H1 (cell line): Measurements from ENCODE around the gene RIPK4. TPM values are rescaled to one million over a fixed set of nuclear protein-coding genes. Genes with fewer than 3 reads are reported as not detected.
A peak's percentile ranks its signal among the peaks of the same experiment; 100 is the strongest.

ENCODE experiments used
- CTCF ChIA-PET: fragments of 300-600 bp; sonication (Branson Sonifier 250); formaldehyde crosslinking; loops from one replicate; lab custom pipeline; 2021; ENCODE audit not compliant: partially characterized antibody; lab: Charles Lee
- POLR2A ChIA-PET: fragments of 300-600 bp; sonication (Branson Sonifier 250); formaldehyde crosslinking; loops from one replicate; lab custom pipeline; 2021; ENCODE audit warnings: inconsistent platforms; ENCODE audit not compliant: partially characterized antibody; lab: Charles Lee
- DNase-seq, 2 experiments: peaks; one replicate each; pipeline versions ENCODE4 v3.0.0 to v3.0.0-alpha.2; 2010 to 2022; ENCODE audit warnings: low spot score in 2 of 2, low read depth in 1 of 2, mixed read lengths in 1 of 2
- FAIRE-seq: peaks from 2 replicates; lab custom pipeline; 2011; peaks lifted over from hg19 to GRCh38; lab: Jason Lieb, UNC
- H2AFZ ChIP-seq: 2 replicates; pipeline ENCODE4 v1.8.1; 2012; ENCODE audit warnings: low read length, inconsistent platforms
- H2AK5ac ChIP-seq: 2 replicates; pipeline ENCODE4 v1.6.1; 2013; ENCODE audit warnings: low read depth, low read length
- H2BK120ac ChIP-seq: replicated peaks from 2 replicates; pipeline ENCODE3; 2013; ENCODE audit warnings: low read depth, low read length, inconsistent platforms
- H2BK12ac ChIP-seq: 2 replicates; pipeline ENCODE4 v1.6.1; 2013; ENCODE audit warnings: low read depth, low read length
- H2BK15ac ChIP-seq: 2 replicates; pipeline ENCODE4 v1.6.1; 2013; ENCODE audit warnings: low read length
- H2BK20ac ChIP-seq: 2 replicates; pipeline ENCODE4 v1.6.1; 2013; ENCODE audit warnings: low read length
- H2BK5ac ChIP-seq: 2 replicates; pipeline ENCODE4 v1.6.1; 2013; ENCODE audit warnings: low read depth, low read length
- H3K14ac ChIP-seq: 2 replicates; pipeline ENCODE4 v1.6.1; 2013; ENCODE audit warnings: inconsistent platforms; ENCODE audit not compliant: insufficient read length
- H3K18ac ChIP-seq: 2 replicates; pipeline ENCODE4 v1.6.1; 2013; ENCODE audit warnings: low read length; ENCODE audit errors: extremely low read depth
- H3K23ac ChIP-seq: 2 replicates; pipeline ENCODE4 v1.6.1; 2013; ENCODE audit warnings: inconsistent platforms; ENCODE audit not compliant: insufficient read length
- H3K23me2 ChIP-seq: 2 replicates; pipeline ENCODE4 v1.6.1; 2013; ENCODE audit warnings: low read depth, low read length
- H3K27ac ChIP-seq: 2 replicates; pipeline ENCODE4 v1.6.1; 2011; ENCODE audit warnings: low read depth, low read length, inconsistent platforms
- H3K27me3 ChIP-seq, 4 experiments: replicated peaks in 1 of 4; 1 replicate in 1 of 4; 2 replicates in 3 of 4; pipeline versions ENCODE4 v1.6.1 to v1.8.1; 2011 to 2013; ENCODE audit warnings: low read length in 3 of 4, mild to moderate bottlenecking in 3 of 4, inconsistent platforms in 2 of 4, mixed read lengths in 2 of 4, moderate library complexity in 1 of 4; ENCODE audit not compliant: control insufficient read depth in 3 of 4, insufficient read depth in 3 of 4; ENCODE audit errors: extremely low read depth in 1 of 4
- H3K36me3 ChIP-seq, 4 experiments: 2 replicates each; pipeline versions ENCODE4 v1.6.1 to v1.8.1; 2011 to 2013; ENCODE audit warnings: mild to moderate bottlenecking in 4 of 4, low read length in 3 of 4, moderate library complexity in 2 of 4, control low read depth in 1 of 4, inconsistent platforms in 1 of 4; ENCODE audit not compliant: insufficient read depth in 4 of 4, control insufficient read depth in 2 of 4
- H3K4ac ChIP-seq: replicated peaks from 2 replicates; pipeline ENCODE3; 2013; ENCODE audit warnings: low read length, low read depth, mixed read lengths, inconsistent platforms; ENCODE audit not compliant: insufficient read length
- H3K4me1 ChIP-seq, 4 experiments: replicated peaks in 1 of 4; 1 replicate in 1 of 4; 2 replicates in 3 of 4; pipeline versions ENCODE4 v1.6.1 to v1.8.1; 2011 to 2013; ENCODE audit warnings: low read length in 3 of 4, inconsistent platforms in 2 of 4, mixed read lengths in 1 of 4; ENCODE audit not compliant: insufficient read depth in 4 of 4, control insufficient read depth in 3 of 4
- H3K4me2 ChIP-seq, 2 experiments: 2 replicates each; pipeline versions ENCODE4 v1.6.1 to v1.8.1; 2011 to 2013; ENCODE audit warnings: low read depth in 2 of 2, low read length in 2 of 2, control low read depth in 1 of 2, inconsistent platforms in 1 of 2, mild to moderate bottlenecking in 1 of 2; ENCODE audit not compliant: insufficient read depth in 1 of 2
- H3K4me3 ChIP-seq, 4 experiments: fragments of 200-600, 300-600 bp in 1 of 4; sonication (generic), shearing (Covaris generic), sonication (Bioruptor Twin) in 1 of 4; 2 replicates each; pipeline versions ENCODE4 v1.5.1 to v1.8.1; 2011 to 2016; ENCODE audit warnings: low read length in 4 of 4, low read depth in 3 of 4, control low read depth in 2 of 4, inconsistent platforms in 2 of 4, mild to moderate bottlenecking in 2 of 4, mixed read lengths in 1 of 4, moderate library complexity in 1 of 4; ENCODE audit not compliant: insufficient read depth in 2 of 4; ENCODE audit errors: extremely low read depth in 1 of 4
- H3K56ac ChIP-seq: replicated peaks from 2 replicates; pipeline ENCODE3; 2013; ENCODE audit warnings: low read depth, mild to moderate bottlenecking, mixed read lengths, low read length, inconsistent platforms; ENCODE audit not compliant: insufficient read length
- H3K79me1 ChIP-seq: 2 replicates; pipeline ENCODE4 v1.6.1; 2013; ENCODE audit warnings: low read depth, low read length, control low read depth
- H3K79me2 ChIP-seq, 2 experiments: 2 replicates each; pipeline versions ENCODE4 v1.6.1 to v1.8.1; 2012 to 2013; ENCODE audit warnings: low read length in 2 of 2, mild to moderate bottlenecking in 2 of 2, inconsistent platforms in 1 of 2; ENCODE audit not compliant: insufficient read depth in 2 of 2, control insufficient read depth in 1 of 2
- H3K9ac ChIP-seq, 4 experiments: replicated peaks in 1 of 4; 1 replicate in 1 of 4; 2 replicates in 3 of 4; pipeline versions ENCODE4 v1.6.1 to v1.8.1; 2011 to 2013; ENCODE audit warnings: low read depth in 3 of 4, low read length in 3 of 4, control low read depth in 2 of 4, mild to moderate bottlenecking in 2 of 4, moderate library complexity in 2 of 4, inconsistent platforms in 1 of 4; ENCODE audit errors: extremely low read depth in 1 of 4
- H3K9me3 ChIP-seq, 2 experiments: 2 replicates each; pipeline versions ENCODE4 v1.6.1 to v1.8.1; 2012 to 2013; ENCODE audit warnings: mild to moderate bottlenecking in 2 of 2, moderate library complexity in 2 of 2, control low read depth in 1 of 2, inconsistent platforms in 1 of 2, low read depth in 1 of 2, low read length in 1 of 2, mixed read lengths in 1 of 2; ENCODE audit not compliant: insufficient read depth in 2 of 2
- H4K20me1 ChIP-seq, 2 experiments: replicated peaks in 1 of 2; 2 replicates each; pipeline versions ENCODE3 to v1.8.1; 2011 to 2013; ENCODE audit warnings: inconsistent platforms in 2 of 2, low read length in 2 of 2, mild to moderate bottlenecking in 1 of 2; ENCODE audit not compliant: insufficient read depth in 2 of 2, control insufficient read depth in 1 of 2
- H4K5ac ChIP-seq: 2 replicates; pipeline ENCODE4 v1.6.1; 2013; ENCODE audit warnings: low read length, low read depth, mixed read lengths, inconsistent platforms; ENCODE audit not compliant: insufficient read length
- H4K8ac ChIP-seq: 2 replicates; pipeline ENCODE4 v1.8.0; 2013; ENCODE audit warnings: mild to moderate bottlenecking, moderate library complexity, low read length, inconsistent platforms; ENCODE audit not compliant: insufficient read depth; ENCODE audit errors: extremely low read depth
- H4K91ac ChIP-seq: replicated peaks from 2 replicates; pipeline ENCODE3; 2013; ENCODE audit warnings: low read length, mixed read lengths, inconsistent platforms; ENCODE audit not compliant: insufficient read length
- BRCA1 ChIP-seq: IDR thresholded peaks from 2 replicates; pipeline ENCODE4 v1.6.1; 2012; ENCODE audit warnings: low read depth, low read length, improper control_type of control experiment
- CTBP2 ChIP-seq: IDR thresholded peaks from 2 replicates; pipeline ENCODE4 v1.7.0; 2011; ENCODE audit warnings: borderline replicate concordance, mild to moderate bottlenecking, moderate library complexity, mixed read lengths, low read length; ENCODE audit not compliant: insufficient read depth, insufficient read length
- CTCF ChIP-seq, 3 experiments: IDR thresholded peaks; 1 replicate in 2 of 3; 2 replicates in 1 of 3; pipeline versions ENCODE4 v1.5.1 to v1.6.1; 2011; ENCODE audit warnings: low read length in 3 of 3, mild to moderate bottlenecking in 3 of 3, inconsistent platforms in 2 of 3, low read depth in 1 of 3, moderate library complexity in 1 of 3; ENCODE audit not compliant: insufficient read depth in 1 of 3; ENCODE audit errors: control extremely low read depth in 1 of 3
- MAFK ChIP-seq: IDR thresholded peaks from 2 replicates; pipeline ENCODE4 v1.6.1; 2012; ENCODE audit warnings: low read depth, mild to moderate bottlenecking, improper control_type of control experiment, low read length
- POLR2A ChIP-seq, 2 experiments: IDR thresholded peaks; 1 replicate in 1 of 2; 2 replicates in 1 of 2; pipeline ENCODE4 v1.6.1; 2011; ENCODE audit warnings: low read depth in 2 of 2, low read length in 2 of 2, mild to moderate bottlenecking in 2 of 2; ENCODE audit errors: control extremely low read depth in 1 of 2
- POU5F1 ChIP-seq: IDR thresholded peaks from 2 replicates; pipeline ENCODE4 v1.6.1; 2011; ENCODE audit warnings: low read depth, mild to moderate bottlenecking, low read length, moderate library complexity
- SIX5 ChIP-seq: IDR thresholded peaks from 2 replicates; pipeline ENCODE4 v1.6.1; 2011; ENCODE audit warnings: mild to moderate bottlenecking, low read depth, low read length
- SUZ12 ChIP-seq: fragments of 200-600 bp; sonication (generic); IDR thresholded peaks from 2 replicates; pipeline ENCODE4 v1.6.1; 2012; ENCODE audit warnings: mild to moderate bottlenecking, inconsistent platforms, low read length, moderate library complexity, mixed read lengths
- TAF1 ChIP-seq: IDR thresholded peaks from 2 replicates; pipeline ENCODE4 v1.6.1; 2011; ENCODE audit warnings: mild to moderate bottlenecking, low read depth, low read length
- YY1 ChIP-seq: IDR thresholded peaks from 2 replicates; pipeline ENCODE4 v1.6.1; 2011; ENCODE audit warnings: low read depth, mild to moderate bottlenecking, low read length
- WGBS, 2 experiments: shearing (Covaris generic) in 1 of 2; methylation state at CpG; one replicate each; pipeline versions ENCODE4 v1.1.6 to v1.1.7; 2013 to 2015; ENCODE audit warnings: low lambda C conversion rate in 2 of 2, mixed read lengths in 2 of 2, inconsistent platforms in 1 of 2, low coverage in 1 of 2, missing lambda C conversion rate in 1 of 2; ENCODE audit not compliant: insufficient replicate concordance in 2 of 2, insufficient coverage in 1 of 2, insufficient read length in 1 of 2; ENCODE audit errors: extremely low coverage in 1 of 2, missing lambda C conversion rate in 1 of 2; 5-methylcytosine and 5-hydroxymethylcytosine counted together
- polyA plus RNA-seq, 7 experiments: library from polyadenylated mRNA; depleted of rRNA in 3 of 7; stranded (reverse) in 5 of 7; unstranded in 2 of 7; fragments of >200 nt in 5 of 7; fragments of 200-250 nt in 2 of 7; gene quantifications; 1 replicate in 5 of 7; 2 replicates in 1 of 7; 4 replicates in 1 of 7; pipeline versions ENCODE4 v1.2.1 to v1.2.3, GENCODE V29; 2011 to 2013; ENCODE audit warnings: missing spikeins in 2 of 7, mixed read lengths in 2 of 7
- total RNA-seq: library from RNA; stranded (reverse); fragmentation: NEBNext Ultra II Directional; extraction: Animal tissue kit (Norgen Biotek cat#: 25700); gene quantifications from 2 replicates; pipeline ENCODE4 v1.2.1, GENCODE V29; 2021

RIPK4 gene
- total and polyA plus RNA-seq, 2 of the 8 experiments (the other 6 are each of a cell fraction or from before 2014, with no cell fraction given): 2.7 to 5.6 TPM

- FAIRE-seq: no peak
- Histone ChIP-seq H3K18ac (peak overlapping the region; percentile 7; the same call in 1 of the 2 replicates), H3K9ac (no peak overlapping the region), H2BK5ac (peak overlapping the region; percentile 8; the same call in 1 of the 2 replicates), H3K4ac (no peak overlapping the region), H3K79me2 (peaks cover 0 to 26% of the 10 kb centered on the region in 2 experiments; a peak in 3 of 4 replicates), H3K27ac (no peak overlapping the region), H4K91ac (no peak overlapping the region), H3K79me1 (peaks cover 3% of the 10 kb centered on the region; the same call in 1 of the 2 replicates), H4K5ac (no peak overlapping the region), H2AK5ac (0 out of 2 replicates have a peak overlapping the region, but pooled peaks have one; percentile 9), H3K56ac (no peak overlapping the region), H2BK20ac (0 out of 2 replicates have a peak overlapping the region, but pooled peaks have one; percentile 48), H3K27me3 (peaks cover 5 to 32% (median 24%) of the 10 kb centered on the region in 4 experiments), H3K4me2 (no peak overlapping the region), H3K14ac (no peak overlapping the region), H2BK15ac (no peak overlapping the region), H3K4me3 (no peak overlapping the region), H3K23ac (no peak overlapping the region), H4K8ac (no peak overlapping the region), H3K36me3 (peaks cover 0 to 3% (median 0%) of the 10 kb centered on the region in 4 experiments; a peak in 2 of 8 replicates), H2BK120ac (no peak overlapping the region), H3K9me3 (no peaks in the 10 kb centered on the region), H3K23me2 (peaks cover 17% of the 10 kb centered on the region), H3K4me1 (peaks cover 24 to 46% (median 36%) of the 10 kb centered on the region in 4 experiments), H2AFZ (no peak overlapping the region), H4K20me1 (peaks cover 2 to 8% of the 10 kb centered on the region in 2 experiments), H2BK12ac (no peak overlapping the region)
- CTCF ChIA-PET: interaction anchor here (0.7 to 9.1 kb wide), 6 partner anchors 9 to 147 kb away, joined by 4 to 71 read pairs (median 6); no protein-coding TSS in a partner anchor
- DNase-seq: no peak
- TF ChIP-seq POU5F1: no peak
- TF ChIP-seq BRCA1: no peak
- TF ChIP-seq MAFK: no peak
- TF ChIP-seq YY1: no peak
- TF ChIP-seq SIX5: no peak
- TF ChIP-seq TAF1: no peak
- TF ChIP-seq CTCF (IDR thresholded peaks at IDR 0.05; ENCODE audit: control extremely low read depth in 1 of 3, insufficient read depth in 1 of 3, low read depth in 1 of 3, low read length in 3 of 3): no peak
- no peak for TF ChIP-seq CTBP2
- no peak for TF ChIP-seq SUZ12
- TF ChIP-seq POLR2A (IDR thresholded peaks at IDR 0.05; ENCODE audit: control extremely low read depth in 1 of 2, low read depth in 2 of 2, low read length in 2 of 2): no peak
- POLR2A ChIA-PET: interaction anchor here (1.3 to 1.6 kb wide), 2 partner anchors 10 to 138 kb away, joined by 3 to 5 read pairs; no protein-coding TSS in a partner anchor
- WGBS, 2 experiments: 83% methylated on average over 11 of the region's 11 CpGs; no CpG with 5 or more reads in 1 of the 2 experiments
Measured at GRCh38 chr21:41759214-41759840, 7.5 kb downstream of the RIPK4 start.
